HG03457 (cell line): Measurements from ENCODE around the gene SNX24.

Source experiments
- ATAC-seq: cut with Tn5 transposase; IDR thresholded peaks from one replicate; pipeline ENCODE4 v1.9.1; 2021; ENCODE audit warnings: moderate number of reproducible peaks; ENCODE audit not compliant: unreplicated experiment

The SNX24 gene

GRCh38 chr5:122915717-122916461 is 70.5 kb downstream of the SNX24 start:
- peak; percentile 97 for ATAC-seq

- no peak for ATAC-seq
These were observed 71.1 kb downstream of the SNX24 start for GRCh38 chr5:122916490-122916889.

- ATAC-seq, result no peak
These were observed 74.6 kb downstream of the SNX24 start for GRCh38 chr5:122919969-122920368.

- no peak for ATAC-seq
These were observed 76.4 kb downstream of the SNX24 start for GRCh38 chr5:122921826-122922225.

- ATAC-seq, result no peak
These were observed 78.8 kb downstream of the SNX24 start for GRCh38 chr5:122924203-122924602.

GRCh38 chr5:122924719-122925395 is 79.4 kb downstream of the SNX24 start:
- ATAC-seq, result no peak

GRCh38 chr5:122929001-122929400 is 83.6 kb downstream of the SNX24 start:
- no peak for ATAC-seq

- ATAC-seq, result no peak
These were observed 84.6 kb downstream of the SNX24 start for GRCh38 chr5:122929980-122930379.

GRCh38 chr5:122933956-122934355 is 88.5 kb downstream of the SNX24 start:
- ATAC-seq, result no peak

- ATAC-seq, result no peak
These were observed 90.7 kb downstream of the SNX24 start for GRCh38 chr5:122936088-122936487.

- ATAC-seq, result no peak
These were observed 92.5 kb downstream of the SNX24 start for GRCh38 chr5:122937914-122938313.

- ATAC-seq, result no peak
These were observed 95.5 kb downstream of the SNX24 start for GRCh38 chr5:122940890-122941289.

GRCh38 chr5:122941737-122942136 is 96.3 kb downstream of the SNX24 start:
- no peak for ATAC-seq

- no peak for ATAC-seq
These were observed 96.9 kb downstream of the SNX24 start for GRCh38 chr5:122942164-122942914.

GRCh38 chr5:122943050-122943698 is 97.8 kb downstream of the SNX24 start:
- ATAC-seq, result no peak

GRCh38 chr5:122944051-122944450 is 98.6 kb downstream of the SNX24 start:
- ATAC-seq, result no peak

- no peak for ATAC-seq
These were observed 102.0 kb downstream of the SNX24 start for GRCh38 chr5:122947372-122947771.

GRCh38 chr5:122947772-122948171 is 102.4 kb downstream of the SNX24 start:
- no peak for ATAC-seq

GRCh38 chr5:122948319-122948718 is 102.9 kb downstream of the SNX24 start:
- ATAC-seq, result no peak

- ATAC-seq, result no peak
These were observed 106.2 kb downstream of the SNX24 start for GRCh38 chr5:122951658-122952057.

GRCh38 chr5:122954719-122955118 is 109.3 kb downstream of the SNX24 start:
- ATAC-seq, result no peak
